Astrocyte (in vitro differentiated cells and primary cell): ENCODE data around the gene FUT1. TPM values are rescaled to one million over a fixed set of nuclear protein-coding genes. Genes with fewer than 3 reads are reported as not detected.
A peak's percentile ranks its signal among the peaks of the same experiment; 100 is the strongest.

Source experiments
- DNase-seq: peaks from one replicate; pipeline ENCODE4 v3.0.0-alpha.2; 2010; ENCODE audit warnings: low read depth
- FAIRE-seq: peaks from 2 replicates; lab custom pipeline; 2011; peaks lifted over from hg19 to GRCh38; lab: Jason Lieb, UNC
- H2AFZ ChIP-seq: 2 replicates; pipeline ENCODE4 v1.6.0; 2012; ENCODE audit warnings: low read depth, low read length, inconsistent platforms
- H3K27ac ChIP-seq: 2 replicates; pipeline ENCODE4 v1.5.1; 2011; ENCODE audit warnings: low read depth, low read length, inconsistent platforms
- H3K27me3 ChIP-seq: 2 replicates; pipeline ENCODE4 v1.6.0; 2011; ENCODE audit warnings: low read length, inconsistent platforms; ENCODE audit not compliant: insufficient read depth
- H3K36me3 ChIP-seq: 2 replicates; pipeline ENCODE4 v1.5.1; 2011; ENCODE audit warnings: low read length, inconsistent platforms; ENCODE audit not compliant: insufficient read depth
- H3K4me1 ChIP-seq: 2 replicates; pipeline ENCODE4 v1.5.1; 2011; ENCODE audit warnings: low read length, inconsistent platforms; ENCODE audit not compliant: insufficient read depth
- H3K4me2 ChIP-seq: 2 replicates; pipeline ENCODE4 v1.6.0; 2012; ENCODE audit warnings: low read length, inconsistent platforms
- H3K4me3 ChIP-seq: 2 replicates; pipeline ENCODE4 v1.5.1; 2011; ENCODE audit warnings: low read depth, mild to moderate bottlenecking, low read length, inconsistent platforms; ENCODE audit not compliant: insufficient read depth
- H3K79me2 ChIP-seq: 2 replicates; pipeline ENCODE4 v1.6.0; 2012; ENCODE audit warnings: mild to moderate bottlenecking, low read length, inconsistent platforms; ENCODE audit not compliant: insufficient read depth
- H3K9ac ChIP-seq: 2 replicates; pipeline ENCODE4 v1.6.0; 2012; ENCODE audit warnings: mild to moderate bottlenecking, low read length, inconsistent platforms
- H3K9me3 ChIP-seq: 2 replicates; pipeline ENCODE4 v1.5.1; 2012; ENCODE audit warnings: low read depth, mild to moderate bottlenecking, low read length, inconsistent platforms; ENCODE audit not compliant: insufficient read depth
- H4K20me1 ChIP-seq: 2 replicates; pipeline ENCODE4 v1.6.0; 2012; ENCODE audit warnings: low read length, inconsistent platforms; ENCODE audit not compliant: insufficient read depth
- H3K27ac Mint-ChIP-seq: one replicate; pipeline ENCODE4 v1.8.0; 2021; ENCODE audit warnings: mild to moderate bottlenecking, mixed read lengths; ENCODE audit not compliant: unreplicated experiment
- H3K27me3 Mint-ChIP-seq: one replicate; pipeline ENCODE4 v1.8.0; 2021; ENCODE audit warnings: low read depth, mixed read lengths; ENCODE audit not compliant: unreplicated experiment
- H3K36me3 Mint-ChIP-seq: one replicate; pipeline ENCODE4 v1.8.0; 2021; ENCODE audit warnings: low read depth, mixed read lengths; ENCODE audit not compliant: unreplicated experiment
- H3K4me1 Mint-ChIP-seq: one replicate; pipeline ENCODE4 v1.8.0; 2021; ENCODE audit warnings: low read depth, mixed read lengths; ENCODE audit not compliant: unreplicated experiment
- H3K4me3 Mint-ChIP-seq: one replicate; pipeline ENCODE4 v1.8.0; 2021; ENCODE audit warnings: mild to moderate bottlenecking, moderate library complexity, mixed read lengths; ENCODE audit not compliant: unreplicated experiment
- H3K9me3 Mint-ChIP-seq: one replicate; pipeline ENCODE4 v1.8.0; 2021; ENCODE audit warnings: mild to moderate bottlenecking, mixed read lengths; ENCODE audit not compliant: unreplicated experiment
- EZH2 ChIP-seq: IDR thresholded peaks from 2 replicates; pipeline ENCODE4 v1.6.1; 2012; ENCODE audit warnings: mild to moderate bottlenecking, low read length, inconsistent platforms; ENCODE audit not compliant: insufficient read depth
- total RNA-seq: library from RNA; stranded (reverse); gene quantifications from 2 replicates; pipeline ENCODE4 v1.2.1, GENCODE V29; 2021
- TF ChIP-seq, protein P1 (sequence below): IDR thresholded peaks from 2 replicates; pipeline ENCODE4 v1.5.1; 2011; ENCODE audit warnings: low read depth, mild to moderate bottlenecking, inconsistent platforms, low read length, moderate library complexity; ENCODE audit not compliant: insufficient read depth

FUT1 gene
- total RNA-seq, 1 donor from 2014 or later, result 0.91 TPM

DNA sequence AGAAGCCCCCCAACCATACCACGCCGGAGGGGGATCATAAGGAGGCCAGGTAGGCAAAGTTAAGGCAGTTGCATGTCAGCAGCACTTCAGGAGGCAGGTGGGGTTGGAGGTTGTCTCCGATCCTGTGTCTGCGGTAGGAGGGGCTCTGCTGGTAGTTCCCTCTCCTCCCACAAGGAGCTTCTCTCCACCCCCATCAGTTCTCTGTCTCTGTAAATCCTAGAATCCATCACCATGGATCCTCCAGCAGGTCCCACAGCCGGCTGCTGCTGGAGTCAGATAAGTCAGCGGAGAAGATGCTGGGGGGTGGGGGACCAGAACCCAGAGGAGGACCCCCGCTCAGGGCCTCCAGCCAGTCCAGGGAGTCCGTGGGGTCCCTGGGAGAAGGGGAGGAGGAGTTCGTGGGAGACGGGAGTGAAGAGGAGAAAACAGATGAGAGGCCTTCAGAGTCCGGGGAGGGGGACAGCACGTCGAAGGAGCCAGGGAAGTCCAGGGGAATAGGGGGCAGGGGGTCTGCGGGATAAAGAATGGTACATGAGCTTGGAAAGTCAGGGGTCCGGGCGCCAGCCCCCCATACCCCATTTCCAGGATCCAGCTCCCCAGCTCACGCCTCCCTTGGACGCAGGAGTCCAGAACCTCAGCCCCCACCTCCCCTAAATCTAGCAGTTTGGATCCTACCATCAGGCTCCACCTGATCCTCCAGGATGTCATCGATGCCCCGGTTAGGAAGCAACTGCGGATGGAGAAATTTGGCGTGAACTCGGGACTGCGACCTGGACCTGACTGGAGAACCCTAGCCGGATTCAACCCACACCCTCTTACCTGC, 39.2 kb downstream of the FUT1 start:
- no peak for FAIRE-seq
- H3K27ac ChIP-seq, result no peak overlapping the region
- H3K36me3 Mint-ChIP-seq, result peaks cover 10% of the 10 kb centered on the region
- TF ChIP-seq, protein P1, sequence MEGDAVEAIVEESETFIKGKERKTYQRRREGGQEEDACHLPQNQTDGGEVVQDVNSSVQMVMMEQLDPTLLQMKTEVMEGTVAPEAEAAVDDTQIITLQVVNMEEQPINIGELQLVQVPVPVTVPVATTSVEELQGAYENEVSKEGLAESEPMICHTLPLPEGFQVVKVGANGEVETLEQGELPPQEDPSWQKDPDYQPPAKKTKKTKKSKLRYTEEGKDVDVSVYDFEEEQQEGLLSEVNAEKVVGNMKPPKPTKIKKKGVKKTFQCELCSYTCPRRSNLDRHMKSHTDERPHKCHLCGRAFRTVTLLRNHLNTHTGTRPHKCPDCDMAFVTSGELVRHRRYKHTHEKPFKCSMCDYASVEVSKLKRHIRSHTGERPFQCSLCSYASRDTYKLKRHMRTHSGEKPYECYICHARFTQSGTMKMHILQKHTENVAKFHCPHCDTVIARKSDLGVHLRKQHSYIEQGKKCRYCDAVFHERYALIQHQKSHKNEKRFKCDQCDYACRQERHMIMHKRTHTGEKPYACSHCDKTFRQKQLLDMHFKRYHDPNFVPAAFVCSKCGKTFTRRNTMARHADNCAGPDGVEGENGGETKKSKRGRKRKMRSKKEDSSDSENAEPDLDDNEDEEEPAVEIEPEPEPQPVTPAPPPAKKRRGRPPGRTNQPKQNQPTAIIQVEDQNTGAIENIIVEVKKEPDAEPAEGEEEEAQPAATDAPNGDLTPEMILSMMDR, result no peak
- no peak for TF ChIP-seq EZH2
- peak overlapping the region; percentile 90 for H3K4me3 Mint-ChIP-seq
- H2AFZ ChIP-seq, result peak overlapping the region; percentile 71
- H3K4me3 ChIP-seq, result peak overlapping the region; percentile 71
- peak overlapping the region; percentile 87 for H3K4me2 ChIP-seq
- peaks cover 3% of the 10 kb centered on the region for H3K4me1 Mint-ChIP-seq
- H3K36me3 ChIP-seq, result no peaks in the 10 kb centered on the region
- peaks cover 24% of the 10 kb centered on the region for H3K4me1 ChIP-seq
- H3K9me3 ChIP-seq, result no peaks in the 10 kb centered on the region
- DNase-seq, result no peak
- no peaks in the 10 kb centered on the region for H4K20me1 ChIP-seq
- H3K27me3 ChIP-seq, result no peaks in the 10 kb centered on the region
- peak overlapping the region; percentile 70 for H3K9ac ChIP-seq
- H3K9me3 Mint-ChIP-seq, result no peaks in the 10 kb centered on the region
- no peaks in the 10 kb centered on the region for H3K79me2 ChIP-seq
- no peak overlapping the region for H3K27ac Mint-ChIP-seq
- H3K27me3 Mint-ChIP-seq, result no peaks in the 10 kb centered on the region

GRCh38 chr19:48711106-48711662, 41.3 kb downstream of the FUT1 start:
- H3K27me3 ChIP-seq, result no peaks in the 10 kb centered on the region
- FAIRE-seq, result no peak
- no peak overlapping the region for H3K27ac Mint-ChIP-seq

More at GRCh38 chr19:48711106-48711662, 41.3 kb downstream of the FUT1 start:
- Histone ChIP-seq H4K20me1 (no peaks in the 10 kb centered on the region), H3K9ac (no peak overlapping the region), H3K4me2 (no peak overlapping the region), H3K79me2 (no peaks in the 10 kb centered on the region), H3K4me3 (no peak overlapping the region), H3K9me3 (no peaks in the 10 kb centered on the region), H2AFZ (no peak overlapping the region), H3K27ac (no peak overlapping the region), H3K36me3 (no peaks in the 10 kb centered on the region), H3K4me1 (peaks cover 16% of the 10 kb centered on the region)
- H3K4me3 Mint-ChIP-seq, result no peak overlapping the region
- H3K36me3 Mint-ChIP-seq, result peaks cover 10% of the 10 kb centered on the region
- no peaks in the 10 kb centered on the region for H3K27me3 Mint-ChIP-seq
- no peak for DNase-seq
- peaks cover 3% of the 10 kb centered on the region for H3K4me1 Mint-ChIP-seq
- TF ChIP-seq EZH2, result no peak
- TF ChIP-seq, protein P1, result no peak
- no peaks in the 10 kb centered on the region for H3K9me3 Mint-ChIP-seq
